RKO (cell line): ENCODE data around the gene CPN2.

Experiments
- DNase-seq: peaks from one replicate; pipeline ENCODE4 v3.0.0-alpha.2; 2016; ENCODE audit warnings: low spot score

Gene CPN2

GRCh38 chr3:194351952-194352536 is 916 bp upstream of the CPN2 start:
- no peak for DNase-seq

- no peak for DNase-seq
Measured at GRCh38 chr3:194350726-194351071, 429 bp downstream of the CPN2 start.

GRCh38 chr3:194348354-194348753 is 2.8 kb downstream of the CPN2 start:
- no peak for DNase-seq

GRCh38 chr3:194346621-194347020 is 4.5 kb downstream of the CPN2 start:
- no peak for DNase-seq

GRCh38 chr3:194346035-194346434 is 5.1 kb downstream of the CPN2 start:
- DNase-seq, result no peak

- DNase-seq, result peak; percentile 54
Measured at GRCh38 chr3:194344012-194344411, 7.1 kb downstream of the CPN2 start.

GRCh38 chr3:194343561-194343893 is 7.6 kb downstream of the CPN2 start:
- DNase-seq, result no peak

GRCh38 chr3:194342861-194343560 is 8.1 kb downstream of the CPN2 start:
- DNase-seq, result no peak

GRCh38 chr3:194340757-194341400 is 10.2 kb downstream of the CPN2 start:
- DNase-seq, result no peak

GRCh38 chr3:194339840-194340239 is 11.3 kb downstream of the CPN2 start:
- no peak for DNase-seq

- no peak for DNase-seq
Measured at GRCh38 chr3:194339356-194339755, 11.8 kb downstream of the CPN2 start.

GRCh38 chr3:194337965-194338753 is 13.0 kb downstream of the CPN2 start:
- no peak for DNase-seq

GRCh38 chr3:194336601-194337355 is 14.3 kb downstream of the CPN2 start:
- no peak for DNase-seq

- DNase-seq, result no peak
Measured at GRCh38 chr3:194333981-194334320, 17.2 kb downstream of the CPN2 start.

GRCh38 chr3:194333212-194333980 is 17.7 kb downstream of the CPN2 start:
- peak; percentile 83 for DNase-seq

GRCh38 chr3:194332858-194333211 is 18.3 kb downstream of the CPN2 start:
- DNase-seq, result no peak

GRCh38 chr3:194330579-194330978 is 20.5 kb downstream of the CPN2 start:
- no peak for DNase-seq

GRCh38 chr3:194330160-194330559 is 21.0 kb downstream of the CPN2 start:
- DNase-seq, result no peak

GRCh38 chr3:194329583-194329965 is 21.6 kb downstream of the CPN2 start:
- DNase-seq, result no peak

- DNase-seq, result no peak
Measured at GRCh38 chr3:194328942-194329582, 22.1 kb downstream of the CPN2 start.

GRCh38 chr3:194328053-194328657 is 23.0 kb downstream of the CPN2 start:
- DNase-seq, result peak; percentile 68
